ENCODE results near the gene CYP21A2. TPM values are rescaled to one million over a fixed set of nuclear protein-coding genes. Genes with fewer than 3 reads are reported as not detected.
"Not testable (repeated sequence)": the region's sequence is repeated elsewhere in the genome, so short reads cannot be mapped to it uniquely, and the experiment has no call there.

CYP21A2 gene
- total RNA-seq, 2 experiments from 2014 or later: not detected

DNA sequence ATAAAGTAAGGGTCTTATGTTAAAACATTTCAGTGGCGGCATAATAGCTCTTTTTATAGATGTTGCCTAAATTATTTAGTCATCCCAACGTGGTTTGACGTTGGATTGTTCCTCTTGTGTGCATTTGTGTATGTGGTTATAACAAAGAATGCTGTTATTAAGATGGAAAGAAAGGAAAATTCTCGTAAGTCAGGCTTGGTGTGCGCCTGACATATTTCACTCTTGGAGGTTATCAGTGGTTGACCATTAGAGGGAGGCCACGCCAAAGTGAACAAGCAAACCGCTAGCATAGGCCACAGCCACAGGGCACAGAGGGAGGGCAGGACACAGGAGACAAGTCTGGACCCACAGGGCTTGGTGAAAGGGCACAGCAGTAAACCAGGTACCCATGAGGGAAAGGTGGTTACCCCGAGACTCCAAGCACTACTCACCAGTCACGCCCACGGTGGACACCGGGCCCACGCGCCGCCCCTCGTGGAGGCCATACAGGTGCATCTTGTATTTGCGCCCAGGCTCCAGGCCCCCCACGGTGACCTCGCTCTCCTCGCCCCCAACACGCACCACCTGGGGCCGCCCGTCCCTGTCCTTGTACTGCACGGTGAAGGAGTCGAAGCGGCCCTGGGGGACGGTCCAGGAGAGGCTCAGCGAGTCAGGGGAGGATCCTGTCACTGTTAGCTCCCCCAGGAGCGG lies 22.9 kb downstream of the CYP21A2 start:
- BruUV-seq (replicated peaks): no TSS peak
- intact Hi-C loops (cut with micrococcal nuclease; ENCODE audit: unreplicated experiment): no loop called here
- Histone ChIP-seq H3K36me3 (ENCODE audit: insufficient read depth, low read length) (no peaks in the 10 kb centered on the region), H3K27ac (ENCODE audit: low read depth, low read length, poor library complexity, severe bottlenecking) (no peak overlapping the region), H3K4me3 (ENCODE audit: low read depth, low read length, poor library complexity, severe bottlenecking) (no peak overlapping the region), H3K9me3 (ENCODE audit: low read length) (no peaks in the 10 kb centered on the region), H3K9me2 (ENCODE audit: insufficient read depth, low read length) (no peaks in the 10 kb centered on the region), H2AFZ (ENCODE audit: low read length) (no peak overlapping the region), H3K79me2 (ENCODE audit: insufficient read depth, low read depth, low read length) (no peaks in the 10 kb centered on the region), H4K20me1 (ENCODE audit: insufficient read depth, low read length) (no peaks in the 10 kb centered on the region), H3K4me2 (ENCODE audit: low read length) (no peak overlapping the region), H3K4me1 (ENCODE audit: insufficient read depth, low read length, poor library complexity, severe bottlenecking) (no peaks in the 10 kb centered on the region)
- TF ChIP-seq, protein P1, sequence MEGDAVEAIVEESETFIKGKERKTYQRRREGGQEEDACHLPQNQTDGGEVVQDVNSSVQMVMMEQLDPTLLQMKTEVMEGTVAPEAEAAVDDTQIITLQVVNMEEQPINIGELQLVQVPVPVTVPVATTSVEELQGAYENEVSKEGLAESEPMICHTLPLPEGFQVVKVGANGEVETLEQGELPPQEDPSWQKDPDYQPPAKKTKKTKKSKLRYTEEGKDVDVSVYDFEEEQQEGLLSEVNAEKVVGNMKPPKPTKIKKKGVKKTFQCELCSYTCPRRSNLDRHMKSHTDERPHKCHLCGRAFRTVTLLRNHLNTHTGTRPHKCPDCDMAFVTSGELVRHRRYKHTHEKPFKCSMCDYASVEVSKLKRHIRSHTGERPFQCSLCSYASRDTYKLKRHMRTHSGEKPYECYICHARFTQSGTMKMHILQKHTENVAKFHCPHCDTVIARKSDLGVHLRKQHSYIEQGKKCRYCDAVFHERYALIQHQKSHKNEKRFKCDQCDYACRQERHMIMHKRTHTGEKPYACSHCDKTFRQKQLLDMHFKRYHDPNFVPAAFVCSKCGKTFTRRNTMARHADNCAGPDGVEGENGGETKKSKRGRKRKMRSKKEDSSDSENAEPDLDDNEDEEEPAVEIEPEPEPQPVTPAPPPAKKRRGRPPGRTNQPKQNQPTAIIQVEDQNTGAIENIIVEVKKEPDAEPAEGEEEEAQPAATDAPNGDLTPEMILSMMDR (conservative IDR thresholded peaks at IDR 0.05; ENCODE audit: low read length): no peak
- TF ChIP-seq EZH2phosphoT487 (IDR thresholded peaks at IDR 0.05; ENCODE audit: borderline replicate concordance, low read depth, low read length): no peak
- ChIA-PET POLR2A (no interaction called here), CTCF (ENCODE audit: unreplicated experiment) (no interaction called here)
- no peak for DNase-seq (ENCODE audit: low spot score)

DNA sequence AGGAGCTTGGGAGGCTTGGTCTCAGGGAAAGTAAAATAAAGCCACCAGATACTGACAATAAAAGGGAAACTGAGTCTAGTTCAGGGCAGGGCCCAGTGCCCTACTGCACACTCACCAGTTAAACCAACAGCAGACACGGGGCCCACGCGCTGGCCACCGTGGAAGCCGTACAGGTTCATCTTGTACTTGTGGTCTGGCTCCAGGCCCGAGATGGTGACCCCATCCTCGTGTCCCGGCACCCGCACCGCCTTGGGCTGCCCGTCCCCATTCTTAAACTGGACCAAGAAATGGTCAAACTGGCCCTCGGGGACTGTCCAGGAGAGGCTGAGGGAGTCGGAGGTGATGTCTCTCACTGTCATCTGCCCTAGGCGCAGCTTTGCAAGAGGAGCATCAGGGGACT lies 26.5 kb downstream of the CYP21A2 start:
- Histone ChIP-seq H3K36me3 (ENCODE audit: insufficient read depth, low read length) (no peaks in the 10 kb centered on the region), H2AFZ (ENCODE audit: low read length) (no peak overlapping the region), H3K27ac (ENCODE audit: low read depth, low read length, poor library complexity, severe bottlenecking) (no peak overlapping the region), H3K79me2 (ENCODE audit: insufficient read depth, low read depth, low read length) (no peaks in the 10 kb centered on the region), H3K9me3 (ENCODE audit: low read length) (no peaks in the 10 kb centered on the region), H3K4me1 (ENCODE audit: insufficient read depth, low read length, poor library complexity, severe bottlenecking) (no peaks in the 10 kb centered on the region), H3K4me3 (ENCODE audit: low read depth, low read length, poor library complexity, severe bottlenecking) (no peak overlapping the region), H4K20me1 (ENCODE audit: insufficient read depth, low read length) (no peaks in the 10 kb centered on the region), H3K4me2 (ENCODE audit: low read length) (no peak overlapping the region), H3K9me2 (ENCODE audit: insufficient read depth, low read length) (no peaks in the 10 kb centered on the region)
- no peak for DNase-seq (ENCODE audit: low spot score)
- CTCF ChIA-PET (ENCODE audit: unreplicated experiment): interaction anchor here (0.6 kb wide), 1 partner anchor 18 kb away, joined by 3 read pairs; no protein-coding TSS in a partner anchor
- TF ChIP-seq, protein P1 (conservative IDR thresholded peaks at IDR 0.05; ENCODE audit: low read length): no peak
- no peak for TF ChIP-seq EZH2phosphoT487 (IDR thresholded peaks at IDR 0.05; ENCODE audit: borderline replicate concordance, low read depth, low read length)
- POLR2A ChIA-PET: no interaction called here
- intact Hi-C loops (cut with micrococcal nuclease; ENCODE audit: unreplicated experiment): no loop called here
- no TSS peak for BruUV-seq (replicated peaks)

DNA sequence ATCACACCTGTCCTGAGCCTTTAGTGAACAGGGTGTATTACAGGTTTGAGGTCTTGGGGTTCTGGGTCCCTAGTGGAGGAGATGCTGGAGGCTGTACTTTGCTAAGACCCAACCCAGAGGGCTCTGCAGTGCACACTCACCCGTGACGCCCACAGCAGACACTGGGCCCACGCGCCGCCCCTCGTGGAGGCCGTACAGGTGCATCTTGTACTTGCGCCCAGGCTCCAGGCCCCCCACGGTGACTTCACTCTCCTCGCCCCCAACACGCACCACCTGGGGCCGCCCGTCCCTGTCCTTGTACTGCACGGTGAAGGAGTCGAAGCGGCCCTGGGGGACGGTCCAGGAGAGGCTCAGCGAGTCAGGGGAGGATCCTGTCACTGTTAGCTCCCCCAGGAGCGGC lies 29.3 kb downstream of the CYP21A2 start:
- H3K4me2 ChIP-seq (ENCODE audit: low read length); H3K79me2 ChIP-seq (ENCODE audit: insufficient read depth, low read depth, low read length); POLR2A ChIA-PET; H3K36me3 ChIP-seq (ENCODE audit: insufficient read depth, low read length); BruUV-seq (replicated peaks); CTCF ChIA-PET (ENCODE audit: unreplicated experiment); H3K4me1 ChIP-seq (ENCODE audit: insufficient read depth, low read length, poor library complexity, severe bottlenecking); H3K9me3 ChIP-seq (ENCODE audit: low read length); H3K9me2 ChIP-seq (ENCODE audit: insufficient read depth, low read length); H2AFZ ChIP-seq (ENCODE audit: low read length); H3K4me3 ChIP-seq (ENCODE audit: low read depth, low read length, poor library complexity, severe bottlenecking); H4K20me1 ChIP-seq (ENCODE audit: insufficient read depth, low read length); DNase-seq (ENCODE audit: low spot score); intact Hi-C loops (cut with micrococcal nuclease; ENCODE audit: unreplicated experiment); H3K27ac ChIP-seq (ENCODE audit: low read depth, low read length, poor library complexity, severe bottlenecking): not testable (repeated sequence)

DNA sequence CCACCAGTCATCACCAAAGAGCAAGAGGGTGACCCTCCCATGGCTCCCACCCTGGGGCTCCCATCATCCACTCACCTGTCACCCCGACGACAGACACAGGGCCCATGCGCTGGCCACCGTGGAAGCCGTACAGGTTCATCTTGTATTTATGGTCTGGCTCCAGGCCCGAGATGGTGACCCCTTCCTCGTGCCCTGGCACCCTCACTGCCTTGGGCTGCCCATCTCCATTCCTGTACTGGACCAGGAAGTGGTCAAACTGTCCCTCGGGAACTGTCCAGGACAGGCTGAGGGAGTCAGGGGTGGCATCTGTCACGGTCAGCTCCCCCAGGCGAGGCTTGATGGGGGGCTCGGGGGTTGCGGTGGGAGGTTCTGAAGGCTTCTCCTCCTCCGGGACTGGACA lies 30.1 kb downstream of the CYP21A2 start:
- DNase-seq (ENCODE audit: low spot score); H3K79me2 ChIP-seq (ENCODE audit: insufficient read depth, low read depth, low read length); CTCF ChIA-PET (ENCODE audit: unreplicated experiment); H3K4me3 ChIP-seq (ENCODE audit: low read depth, low read length, poor library complexity, severe bottlenecking); H3K9me2 ChIP-seq (ENCODE audit: insufficient read depth, low read length); H2AFZ ChIP-seq (ENCODE audit: low read length); H3K4me2 ChIP-seq (ENCODE audit: low read length); H3K36me3 ChIP-seq (ENCODE audit: insufficient read depth, low read length); H4K20me1 ChIP-seq (ENCODE audit: insufficient read depth, low read length); H3K27ac ChIP-seq (ENCODE audit: low read depth, low read length, poor library complexity, severe bottlenecking); POLR2A ChIA-PET; H3K9me3 ChIP-seq (ENCODE audit: low read length); H3K4me1 ChIP-seq (ENCODE audit: insufficient read depth, low read length, poor library complexity, severe bottlenecking); intact Hi-C loops (cut with micrococcal nuclease; ENCODE audit: unreplicated experiment); BruUV-seq (replicated peaks): not testable (repeated sequence)

All from OCI-LY7 (cell line).